Endothelial cell of umbilical vein (primary cell): ENCODE measurements around the gene IQGAP1. TPM values are rescaled to one million over a fixed set of nuclear protein-coding genes. Genes with fewer than 3 reads are reported as not detected.

Experiments
- BruUV-seq: library from RNA; stranded (reverse); fragments of 400-500 nt; replicated peaks from 2 replicates; lab custom pipeline; 2021; lab: Mats Ljungman, UMichigan
- CTCF ChIA-PET: fragments of 300-600, 350-600 bp; sonication (Branson Sonifier 250); formaldehyde crosslinking; loops from one replicate; lab custom pipeline; 2021; ENCODE audit warnings: antibody characterized with exemption, inconsistent platforms; lab: Charles Lee
- POLR2A ChIA-PET: fragments of 300-600, 350-600 bp; sonication (Branson Sonifier 250); formaldehyde crosslinking; loops from one replicate; lab custom pipeline; 2021; ENCODE audit warnings: antibody characterized with exemption, inconsistent platforms; lab: Charles Lee
- DNase-seq: peaks from one replicate; pipeline ENCODE4 v3.0.0-alpha.2; 2011; ENCODE audit warnings: low read depth, low spot score
- FAIRE-seq: peaks from 2 replicates; lab custom pipeline; 2011; peaks lifted over from hg19 to GRCh38; lab: Jason Lieb, UNC
- H2AFZ ChIP-seq: 2 replicates; pipeline ENCODE4 v1.6.0; 2012; ENCODE audit warnings: low read depth, low read length, control low read depth, inconsistent platforms
- H3K27ac ChIP-seq: 2 replicates; pipeline ENCODE4 v1.5.1; 2011; ENCODE audit warnings: low read depth, mild to moderate bottlenecking, control low read depth, low read length, moderate library complexity; ENCODE audit not compliant: insufficient read depth
- H3K27me3 ChIP-seq, 2 experiments: 2 replicates each; pipeline versions ENCODE4 v1.6.0 to v1.6.1; 2011; ENCODE audit warnings: low read length in 2 of 2, mixed read lengths in 1 of 2; ENCODE audit not compliant: control insufficient read depth in 2 of 2, insufficient read depth in 2 of 2
- H3K36me3 ChIP-seq, 2 experiments: 2 replicates in 1 of 2; 3 replicates in 1 of 2; pipeline ENCODE4 v1.5.1; 2011; ENCODE audit warnings: low read length in 2 of 2, mild to moderate bottlenecking in 1 of 2, moderate library complexity in 1 of 2; ENCODE audit not compliant: control insufficient read depth in 2 of 2, insufficient read depth in 2 of 2; ENCODE audit errors: extremely low read depth in 1 of 2
- H3K4me1 ChIP-seq: 3 replicates; pipeline ENCODE4 v1.5.1; 2011; ENCODE audit warnings: mild to moderate bottlenecking, low read length; ENCODE audit not compliant: control insufficient read depth, insufficient read depth; ENCODE audit errors: extremely low read depth
- H3K4me2 ChIP-seq: 2 replicates; pipeline ENCODE4 v1.6.1; 2011; ENCODE audit warnings: low read length, control low read depth, mixed read lengths; ENCODE audit not compliant: insufficient read depth
- H3K4me3 ChIP-seq, 3 experiments: fragments of 200-600 bp in 1 of 3; sonication (generic), shearing (Covaris generic) in 1 of 3; replicated peaks in 1 of 3; 2 replicates each; pipeline ENCODE4 v1.5.1; 2011 to 2016; ENCODE audit warnings: control low read depth in 3 of 3, low read length in 3 of 3, mild to moderate bottlenecking in 2 of 3, inconsistent platforms in 1 of 3, low read depth in 1 of 3, moderate library complexity in 1 of 3; ENCODE audit not compliant: insufficient read depth in 1 of 3
- H3K79me2 ChIP-seq: 2 replicates; pipeline ENCODE4 v1.6.0; 2012; ENCODE audit warnings: low read length, inconsistent platforms; ENCODE audit not compliant: control insufficient read depth, insufficient read depth
- H3K9ac ChIP-seq: replicated peaks from 2 replicates; pipeline ENCODE3; 2011; ENCODE audit warnings: low read length, control low read depth; ENCODE audit not compliant: insufficient read depth; ENCODE audit errors: extremely low read depth
- H3K9me1 ChIP-seq: replicated peaks from 3 replicates; pipeline ENCODE4 v1.6.0; 2011; ENCODE audit warnings: mild to moderate bottlenecking, low read length; ENCODE audit not compliant: control insufficient read depth, insufficient read depth; ENCODE audit errors: extremely low read depth
- H3K9me3 ChIP-seq: replicated peaks from 2 replicates; pipeline ENCODE4 v1.5.1; 2012; ENCODE audit warnings: low read length, inconsistent platforms; ENCODE audit not compliant: control insufficient read depth, insufficient read depth
- H4K20me1 ChIP-seq: replicated peaks from 2 replicates; pipeline ENCODE3; 2011; ENCODE audit warnings: mild to moderate bottlenecking, low read length; ENCODE audit not compliant: control insufficient read depth, insufficient read depth; ENCODE audit errors: extremely low read depth
- EZH2 ChIP-seq: IDR thresholded peaks from 2 replicates; pipeline ENCODE4 v1.6.1; 2012; ENCODE audit warnings: borderline replicate concordance, low read depth, mild to moderate bottlenecking, moderate library complexity, low read length, inconsistent platforms; ENCODE audit not compliant: severe bottlenecking
- FOS ChIP-seq: IDR thresholded peaks from 2 replicates; pipeline ENCODE4 v1.6.1; 2011; ENCODE audit warnings: mild to moderate bottlenecking, low read length, moderate library complexity, borderline replicate concordance; ENCODE audit not compliant: insufficient read depth
- GATA2 ChIP-seq: IDR thresholded peaks from 2 replicates; pipeline ENCODE4 v1.7.0; 2011; ENCODE audit warnings: low read depth, mild to moderate bottlenecking, moderate library complexity, mixed read lengths, low read length; ENCODE audit not compliant: insufficient read length, insufficient read depth
- JUN ChIP-seq: IDR thresholded peaks from 2 replicates; pipeline ENCODE4 v1.6.1; 2011; ENCODE audit warnings: borderline replicate concordance, low read depth; ENCODE audit not compliant: insufficient read length, insufficient read depth
- MYC ChIP-seq: IDR thresholded peaks from one replicate; pipeline ENCODE4 v1.6.1; 2011; ENCODE audit warnings: mild to moderate bottlenecking, low read depth, low read length
- POLR2A ChIP-seq: IDR thresholded peaks from 2 replicates; pipeline ENCODE4 v1.6.1; 2012; ENCODE audit warnings: low read depth, mild to moderate bottlenecking, control low read depth, low read length
- POLR2AphosphoS5 ChIP-seq: IDR thresholded peaks from 2 replicates; pipeline ENCODE4 v1.6.1; 2012; ENCODE audit warnings: low read depth, mild to moderate bottlenecking, control low read depth, low read length, moderate library complexity; ENCODE audit not compliant: insufficient read depth
- dilution Hi-C: fragments of 300-500 bp; cut with MboI; formaldehyde crosslinking; loops from one replicate; pipeline ENCODE4 v1.15.0; 2019; ENCODE audit warnings: low sequenced_read_pairs; ENCODE audit not compliant: extremely low pct_ligation_motif_present
- intact Hi-C: fragments of 100-400 bp; cut with micrococcal nuclease; formaldehyde crosslinking; loops from one replicate; pipeline ENCODE4 v1.10.0; 2022
- polyA plus RNA-seq, 4 experiments: library from polyadenylated mRNA; depleted of rRNA in 3 of 4; stranded (reverse) in 3 of 4; unstranded in 1 of 4; fragments of >200 nt; gene quantifications; 2 replicates each; pipeline versions ENCODE4 v1.2.1 to v1.2.3, GENCODE V29; 2011 to 2012; ENCODE audit warnings: missing spikeins in 1 of 4
- total RNA-seq: library from RNA; stranded (reverse); gene quantifications from 2 replicates; pipeline ENCODE4 v1.2.3, GENCODE V29; 2021
- TF ChIP-seq, protein P1 (sequence below), 2 donors: IDR thresholded peaks; 1 replicate in 1 of 2; 2 replicates in 1 of 2; pipeline ENCODE4 v1.5.1; 2011; ENCODE audit warnings: low read length in 2 of 2, mild to moderate bottlenecking in 2 of 2, moderate library complexity in 2 of 2, control low read depth in 1 of 2, inconsistent platforms in 1 of 2, low read depth in 1 of 2; ENCODE audit not compliant: insufficient read depth in 1 of 2; ENCODE audit errors: extremely low read depth in 1 of 2
- TF ChIP-seq, protein P2 (sequence below): IDR thresholded peaks from 2 replicates; pipeline ENCODE4 v1.6.1; 2011; ENCODE audit not compliant: insufficient read depth, insufficient read length

IQGAP1 gene
- total and polyA plus RNA-seq, 2 donors (not counting 3 experiments of a cell fraction or from before 2014, with no cell fraction given): 82.2 to 258 TPM

DNA sequence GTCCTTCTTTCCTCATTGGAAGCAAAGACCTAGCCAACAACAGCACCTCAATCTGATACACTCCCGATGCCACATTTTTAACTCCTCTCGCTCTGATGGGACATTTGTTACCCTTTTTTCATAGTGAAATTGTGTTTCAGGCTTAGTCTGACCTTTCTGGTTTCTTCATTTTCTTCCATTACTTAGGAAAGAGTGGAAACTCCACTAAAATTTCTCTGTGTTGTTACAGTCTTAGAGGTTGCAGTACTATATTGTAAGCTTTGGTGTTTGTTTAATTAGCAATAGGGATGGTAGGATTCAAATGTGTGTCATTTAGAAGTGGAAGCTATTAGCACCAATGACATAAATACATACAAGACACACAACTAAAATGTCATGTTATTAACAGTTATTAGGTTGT lies 112.1 kb downstream of the IQGAP1 start:
- intact Hi-C loops: loop anchor here (5.0 kb wide), 2 partner anchors 192 to 432 kb away; partner anchors contain the start of gene HDDC3
- no peak for FAIRE-seq
- POLR2A ChIA-PET: no interaction called here
- TSS peak; percentile 55 for BruUV-seq
- CTCF ChIA-PET: interaction anchor here (1.2 to 2.8 kb wide), 5 partner anchors 10 to 180 kb away, joined by 3 to 10 read pairs (median 3); no protein-coding TSS in a partner anchor
- Histone ChIP-seq H3K27me3 (no peaks in the 10 kb centered on the region), H3K27ac (no peak overlapping the region), H3K4me3 (no peak overlapping the region), H3K79me2 (no peaks in the 10 kb centered on the region), H2AFZ (no peak overlapping the region), H3K9ac (no peak overlapping the region), H3K4me2 (no peak overlapping the region), H3K36me3 (peaks cover 28 to 37% of the 10 kb centered on the region in 2 experiments), H4K20me1 (no peaks in the 10 kb centered on the region), H3K4me1 (no peaks in the 10 kb centered on the region), H3K9me3 (no peaks in the 10 kb centered on the region), H3K9me1 (no peaks in the 10 kb centered on the region)
- no peak for TF ChIP-seq EZH2
- TF ChIP-seq, protein P1, sequence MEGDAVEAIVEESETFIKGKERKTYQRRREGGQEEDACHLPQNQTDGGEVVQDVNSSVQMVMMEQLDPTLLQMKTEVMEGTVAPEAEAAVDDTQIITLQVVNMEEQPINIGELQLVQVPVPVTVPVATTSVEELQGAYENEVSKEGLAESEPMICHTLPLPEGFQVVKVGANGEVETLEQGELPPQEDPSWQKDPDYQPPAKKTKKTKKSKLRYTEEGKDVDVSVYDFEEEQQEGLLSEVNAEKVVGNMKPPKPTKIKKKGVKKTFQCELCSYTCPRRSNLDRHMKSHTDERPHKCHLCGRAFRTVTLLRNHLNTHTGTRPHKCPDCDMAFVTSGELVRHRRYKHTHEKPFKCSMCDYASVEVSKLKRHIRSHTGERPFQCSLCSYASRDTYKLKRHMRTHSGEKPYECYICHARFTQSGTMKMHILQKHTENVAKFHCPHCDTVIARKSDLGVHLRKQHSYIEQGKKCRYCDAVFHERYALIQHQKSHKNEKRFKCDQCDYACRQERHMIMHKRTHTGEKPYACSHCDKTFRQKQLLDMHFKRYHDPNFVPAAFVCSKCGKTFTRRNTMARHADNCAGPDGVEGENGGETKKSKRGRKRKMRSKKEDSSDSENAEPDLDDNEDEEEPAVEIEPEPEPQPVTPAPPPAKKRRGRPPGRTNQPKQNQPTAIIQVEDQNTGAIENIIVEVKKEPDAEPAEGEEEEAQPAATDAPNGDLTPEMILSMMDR (IDR thresholded peaks at IDR 0.05; ENCODE audit: extremely low read depth in 1 of 2, insufficient read depth in 1 of 2, low read depth in 1 of 2, low read length in 2 of 2): no peak
- no peak for TF ChIP-seq POLR2A
- TF ChIP-seq, protein P2, sequence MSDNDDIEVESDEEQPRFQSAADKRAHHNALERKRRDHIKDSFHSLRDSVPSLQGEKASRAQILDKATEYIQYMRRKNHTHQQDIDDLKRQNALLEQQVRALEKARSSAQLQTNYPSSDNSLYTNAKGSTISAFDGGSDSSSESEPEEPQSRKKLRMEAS: no peak
- TF ChIP-seq POLR2AphosphoS5: no peak
- TF ChIP-seq GATA2: no peak
- no peak for TF ChIP-seq MYC
- no peak for TF ChIP-seq JUN
- TF ChIP-seq FOS: no peak
- no peak for DNase-seq
- dilution Hi-C loops: no loop called here
